Mesothelial cell of epicardium (in vitro differentiated cells): ENCODE data around the gene SCGB3A2. TPM values are rescaled to one million over a fixed set of nuclear protein-coding genes. Genes with fewer than 3 reads are reported as not detected.

Experiments
- DNase-seq, 2 experiments: peaks; one replicate each; pipeline ENCODE4 v3.0.0; 2021; ENCODE audit warnings: low spot score in 2 of 2; ENCODE audit not compliant: unreplicated experiment in 2 of 2
- H3K27ac Mint-ChIP-seq: 2 replicates; pipeline ENCODE4 v1.8.0; 2021; ENCODE audit warnings: mixed read lengths
- H3K27me3 Mint-ChIP-seq: 2 replicates; pipeline ENCODE4 v1.8.0; 2021; ENCODE audit warnings: low read depth, mixed read lengths
- H3K36me3 Mint-ChIP-seq: 2 replicates; pipeline ENCODE4 v1.8.0; 2021; ENCODE audit warnings: mixed read lengths
- H3K4me1 Mint-ChIP-seq: 2 replicates; pipeline ENCODE4 v1.8.0; 2021; ENCODE audit warnings: mixed read lengths
- H3K4me3 Mint-ChIP-seq: 2 replicates; pipeline ENCODE4 v1.8.0; 2021; ENCODE audit warnings: mild to moderate bottlenecking, moderate library complexity, mixed read lengths
- H3K9me3 Mint-ChIP-seq: 2 replicates; pipeline ENCODE4 v1.8.0; 2021; ENCODE audit warnings: mixed read lengths
- total RNA-seq: library from RNA; stranded (reverse); gene quantifications from 3 replicates; pipeline ENCODE4 v1.2.1, GENCODE V29; 2021
- TF ChIP-seq, protein P1 (sequence below): fragments of 200-600 bp; sonication (generic); IDR thresholded peaks from one replicate; pipeline ENCODE4 v1.5.0; 2021; ENCODE audit warnings: antibody characterized with exemption; ENCODE audit not compliant: unreplicated experiment

The SCGB3A2 gene
- total RNA-seq, 1 donor from 2014 or later = not detected

DNA sequence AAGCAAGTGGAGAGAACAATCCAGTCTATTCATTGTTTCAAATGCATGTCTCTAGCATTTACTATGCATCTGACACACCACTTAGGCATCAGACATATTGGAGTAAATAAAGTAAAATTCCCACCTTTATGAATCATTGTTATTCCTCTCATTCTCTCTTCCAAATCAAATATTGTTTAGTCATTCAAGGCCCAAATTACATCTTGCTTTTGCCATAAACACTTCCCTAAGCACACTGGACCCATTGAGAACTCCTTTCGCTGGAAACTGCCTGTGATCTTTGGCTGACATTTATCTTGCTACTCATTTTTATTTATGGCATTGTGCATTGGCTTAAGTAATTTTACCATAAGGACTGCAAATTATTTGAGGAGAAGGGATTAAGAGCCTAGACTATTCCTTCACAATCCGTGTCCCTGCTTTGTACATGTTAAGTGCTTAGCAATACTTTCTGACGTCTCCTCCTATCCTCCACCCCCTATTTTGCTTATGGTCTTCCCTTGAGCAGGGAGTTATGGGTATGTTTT is 20.4 kb downstream of the SCGB3A2 start:
- peaks cover 9% of the 10 kb centered on the region for H3K4me1 Mint-ChIP-seq
- H3K9me3 Mint-ChIP-seq = peaks cover 5% of the 10 kb centered on the region
- no peaks in the 10 kb centered on the region for H3K36me3 Mint-ChIP-seq
- TF ChIP-seq, protein P1, sequence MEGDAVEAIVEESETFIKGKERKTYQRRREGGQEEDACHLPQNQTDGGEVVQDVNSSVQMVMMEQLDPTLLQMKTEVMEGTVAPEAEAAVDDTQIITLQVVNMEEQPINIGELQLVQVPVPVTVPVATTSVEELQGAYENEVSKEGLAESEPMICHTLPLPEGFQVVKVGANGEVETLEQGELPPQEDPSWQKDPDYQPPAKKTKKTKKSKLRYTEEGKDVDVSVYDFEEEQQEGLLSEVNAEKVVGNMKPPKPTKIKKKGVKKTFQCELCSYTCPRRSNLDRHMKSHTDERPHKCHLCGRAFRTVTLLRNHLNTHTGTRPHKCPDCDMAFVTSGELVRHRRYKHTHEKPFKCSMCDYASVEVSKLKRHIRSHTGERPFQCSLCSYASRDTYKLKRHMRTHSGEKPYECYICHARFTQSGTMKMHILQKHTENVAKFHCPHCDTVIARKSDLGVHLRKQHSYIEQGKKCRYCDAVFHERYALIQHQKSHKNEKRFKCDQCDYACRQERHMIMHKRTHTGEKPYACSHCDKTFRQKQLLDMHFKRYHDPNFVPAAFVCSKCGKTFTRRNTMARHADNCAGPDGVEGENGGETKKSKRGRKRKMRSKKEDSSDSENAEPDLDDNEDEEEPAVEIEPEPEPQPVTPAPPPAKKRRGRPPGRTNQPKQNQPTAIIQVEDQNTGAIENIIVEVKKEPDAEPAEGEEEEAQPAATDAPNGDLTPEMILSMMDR = no peak
- DNase-seq = no peak
- H3K27me3 Mint-ChIP-seq = peaks cover 10% of the 10 kb centered on the region
- H3K4me3 Mint-ChIP-seq = no peak overlapping the region
- H3K27ac Mint-ChIP-seq = no peak overlapping the region

DNA sequence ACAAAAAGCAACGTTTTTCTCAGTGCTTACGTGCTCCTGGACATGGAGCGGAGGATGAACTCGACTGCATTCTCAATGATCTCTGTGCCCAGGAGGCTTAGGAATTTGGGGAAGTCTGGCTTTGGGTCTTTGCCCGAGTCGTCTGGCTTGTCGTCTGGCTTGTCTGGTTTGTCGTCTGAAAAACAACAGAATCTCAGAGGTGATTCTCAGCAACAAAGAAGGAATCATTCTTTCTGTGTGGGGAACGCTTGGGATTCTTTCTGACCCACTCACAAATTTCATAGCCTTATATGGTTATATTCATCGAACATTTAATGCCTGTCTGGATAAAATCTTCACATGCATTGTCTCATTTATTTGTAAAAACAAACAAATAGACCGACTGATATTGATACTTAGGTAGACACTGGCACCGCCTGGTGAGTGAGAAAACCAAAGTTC is 23.1 kb downstream of the SCGB3A2 start:
- Mint-ChIP-seq H3K27me3 (peaks cover 10% of the 10 kb centered on the region), H3K4me1 (peaks cover 24% of the 10 kb centered on the region), H3K4me3 (no peak overlapping the region), H3K9me3 (peaks cover 5% of the 10 kb centered on the region), H3K27ac (peak overlapping the region; percentile 26), H3K36me3 (no peaks in the 10 kb centered on the region)
- no peak for DNase-seq
- TF ChIP-seq, protein P1 = no peak

DNA sequence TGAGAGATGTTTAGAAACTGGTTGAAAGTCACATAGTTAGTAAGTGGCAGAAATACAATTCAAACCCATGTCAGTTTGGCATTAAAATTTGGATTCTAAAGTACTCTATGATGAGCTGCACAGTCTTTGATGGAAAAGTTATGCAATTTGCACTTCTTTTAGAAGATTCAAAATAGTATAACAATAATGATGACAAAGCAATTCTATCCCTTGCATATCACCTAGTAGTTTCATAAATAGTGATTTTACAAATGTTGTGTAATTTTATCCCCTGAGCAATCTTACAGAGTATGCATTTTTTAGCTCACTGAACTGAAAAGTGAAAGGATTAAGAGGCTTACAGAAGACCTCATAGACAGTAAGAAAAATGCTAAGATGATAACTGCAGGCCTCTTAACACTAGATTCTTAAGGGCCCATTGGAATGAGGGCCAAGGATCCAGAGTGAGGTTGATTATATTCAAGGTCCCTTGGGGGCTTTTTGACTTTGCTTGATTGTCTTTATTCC is 24.2 kb downstream of the SCGB3A2 start:
- H3K27ac Mint-ChIP-seq = peak overlapping the region; percentile 27
- no peaks in the 10 kb centered on the region for H3K36me3 Mint-ChIP-seq
- H3K4me1 Mint-ChIP-seq = peaks cover 27% of the 10 kb centered on the region
- peaks cover 7% of the 10 kb centered on the region for H3K27me3 Mint-ChIP-seq
- no peak overlapping the region for H3K4me3 Mint-ChIP-seq
- TF ChIP-seq, protein P1 = no peak
- H3K9me3 Mint-ChIP-seq = peaks cover 5% of the 10 kb centered on the region
- no peak for DNase-seq

DNA sequence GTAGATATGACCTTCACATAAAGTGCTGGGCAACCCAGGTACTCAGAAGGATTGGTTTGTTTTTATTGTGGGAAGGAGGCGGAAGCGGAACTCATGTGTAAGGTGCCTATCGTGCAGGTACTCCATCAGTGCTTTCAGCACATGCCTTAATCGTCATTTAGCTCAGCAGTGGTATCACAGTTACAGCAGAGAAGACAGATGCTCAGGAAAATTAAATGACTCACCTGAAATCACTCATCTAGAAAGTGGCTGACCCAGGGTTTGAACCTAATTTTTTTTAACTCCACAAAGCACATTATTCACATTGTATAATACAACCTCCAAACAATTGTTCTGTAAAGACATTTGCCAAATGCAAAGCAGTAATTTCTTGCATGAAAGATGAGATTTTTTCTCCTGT is 25.6 kb downstream of the SCGB3A2 start:
- Mint-ChIP-seq H3K4me3 (no peak overlapping the region), H3K9me3 (peaks cover 5% of the 10 kb centered on the region), H3K36me3 (no peaks in the 10 kb centered on the region), H3K4me1 (peaks cover 27% of the 10 kb centered on the region), H3K27ac (peak overlapping the region; percentile 44), H3K27me3 (no peaks in the 10 kb centered on the region)
- no peak for DNase-seq
- TF ChIP-seq, protein P1 = no peak

DNA sequence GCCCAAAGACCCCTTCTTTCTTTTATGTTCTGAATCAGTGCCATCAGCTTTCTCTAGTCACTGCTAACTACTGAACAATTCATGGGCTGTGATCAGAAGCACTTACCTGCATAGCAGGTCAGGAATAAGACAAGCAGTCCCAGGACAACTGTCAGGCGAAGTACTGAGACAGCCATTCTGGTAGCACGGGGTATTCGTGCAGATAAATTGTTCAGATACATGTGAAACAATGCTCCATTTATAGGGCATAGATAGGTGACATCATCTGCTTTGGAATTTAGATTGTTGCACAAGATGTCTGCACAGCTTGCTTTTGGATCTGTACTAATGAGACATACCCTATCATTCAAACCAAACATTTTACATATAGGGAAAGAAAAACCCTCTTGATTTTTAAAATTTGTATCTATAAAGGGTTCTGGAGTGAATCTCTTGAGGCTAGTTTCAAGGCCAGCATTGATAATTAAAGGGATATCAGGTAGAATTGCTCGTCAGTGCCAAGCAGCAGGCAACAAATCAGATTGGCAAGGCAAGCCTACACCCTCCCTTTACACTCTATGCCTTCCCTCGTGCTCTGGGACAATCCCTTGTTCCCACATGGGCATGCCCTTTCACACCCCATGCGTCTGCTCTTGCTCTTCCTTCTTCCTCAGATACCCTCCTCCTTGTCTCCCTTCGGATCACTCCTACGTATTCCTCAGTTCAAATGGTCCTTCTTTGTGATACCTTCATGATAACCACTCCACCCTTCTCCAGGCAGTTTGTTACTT is 28.0 kb downstream of the SCGB3A2 start, which contains the start of gene C5orf46:
Gene C5orf46, minus strand, starts transcription at position 213 of the 770 bp plus-strand sequence. Its CDS starts 37 bp downstream, at position 176.
- H3K27ac Mint-ChIP-seq = peak within 1 kb of the TSS; percentile 66
- no peak for DNase-seq

More for the DNA sequence above, 28.0 kb downstream of the SCGB3A2 start, which contains the start of gene C5orf46:
- peaks cover 26% of the 10 kb centered on the region for H3K4me1 Mint-ChIP-seq
- H3K27me3 Mint-ChIP-seq = no peaks in the 10 kb centered on the region
- H3K9me3 Mint-ChIP-seq = no peaks in the 10 kb centered on the region
- H3K36me3 Mint-ChIP-seq = no peaks in the 10 kb centered on the region
- H3K4me3 Mint-ChIP-seq = no peak within 1 kb of the TSS
- TF ChIP-seq, protein P1 = no peak
